ENCODE data around the gene DNASE1L3.

Gene DNASE1L3

GRCh38 chr3:58176827-58177489 is 33.8 kb downstream of the DNASE1L3 start:
- no peak for DNase-seq

GRCh38 chr3:58176185-58176530 is 34.6 kb downstream of the DNASE1L3 start:
- DNase-seq = no peak

- no peak for DNase-seq
Observed at GRCh38 chr3:58175437-58176184, 35.2 kb downstream of the DNASE1L3 start.

- DNase-seq = no peak
Observed at GRCh38 chr3:58175187-58175436, 35.7 kb downstream of the DNASE1L3 start.

GRCh38 chr3:58173669-58174398 is 36.9 kb downstream of the DNASE1L3 start:
- DNase-seq = peak in 2 of 5 donors; percentile 7 to 26

DNA sequence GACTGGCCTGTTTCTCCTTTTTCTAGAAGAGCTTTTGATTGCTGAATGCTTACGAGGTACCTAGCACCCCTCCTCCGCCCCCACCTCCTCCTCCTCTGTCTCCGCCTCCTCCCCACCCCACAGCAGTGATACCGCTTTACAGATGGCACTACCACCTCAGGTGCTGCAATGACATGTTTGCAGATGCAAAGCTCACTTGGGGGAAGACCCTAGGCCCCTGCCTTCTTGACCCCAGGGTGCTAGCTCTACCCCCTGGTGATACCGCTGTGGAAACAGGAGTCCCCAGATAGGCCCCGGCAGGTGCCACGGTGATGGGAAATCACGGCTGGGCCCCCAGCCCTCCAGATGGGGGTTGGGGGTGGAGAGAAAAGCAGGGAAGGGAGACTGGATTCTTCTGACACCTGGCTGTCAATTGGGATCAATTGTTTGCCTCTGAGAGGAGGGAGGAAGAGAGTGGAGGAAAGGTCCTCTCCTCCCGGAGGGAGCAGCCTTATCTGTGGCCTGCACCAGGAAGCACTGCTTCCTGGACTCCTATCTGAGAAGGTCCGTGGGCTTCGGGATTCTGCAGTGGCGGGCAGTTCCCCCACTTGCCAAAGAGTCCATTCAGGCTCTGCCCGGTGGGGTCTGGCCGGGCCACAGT is 37.6 kb downstream of the DNASE1L3 start:
- DNase-seq = no peak

GRCh38 chr3:58171126-58171525 is 39.6 kb downstream of the DNASE1L3 start:
- no peak for DNase-seq

DNA sequence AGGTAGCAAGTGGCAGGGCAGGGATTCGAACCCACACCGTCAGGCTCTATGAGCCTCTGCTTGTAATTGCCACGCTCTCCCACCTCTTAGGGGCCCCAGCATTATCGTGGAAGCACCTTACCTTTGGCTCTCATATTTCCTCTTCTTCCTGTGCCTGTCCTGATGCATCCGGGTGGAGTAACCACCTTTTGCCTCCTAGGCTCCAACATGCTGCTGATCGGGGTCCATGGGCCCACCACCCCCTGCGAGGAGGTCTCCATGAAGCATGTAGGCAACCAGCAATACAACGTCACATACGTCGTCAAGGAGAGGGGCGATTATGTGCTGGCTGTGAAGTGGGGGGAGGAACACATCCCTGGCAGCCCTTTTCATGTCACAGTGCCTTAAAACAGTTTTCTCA is 40.4 kb downstream of the DNASE1L3 start:
- DNase-seq = no peak

- DNase-seq = no peak
Observed at GRCh38 chr3:58169371-58169770, 41.4 kb downstream of the DNASE1L3 start.

GRCh38 chr3:58168498-58168897 is 42.3 kb downstream of the DNASE1L3 start:
- no peak for DNase-seq

- DNase-seq = peak in 3 of 5 donors; percentile 23 to 49 (median 42)
Observed at GRCh38 chr3:58167431-58168351, 43.1 kb downstream of the DNASE1L3 start.

DNA sequence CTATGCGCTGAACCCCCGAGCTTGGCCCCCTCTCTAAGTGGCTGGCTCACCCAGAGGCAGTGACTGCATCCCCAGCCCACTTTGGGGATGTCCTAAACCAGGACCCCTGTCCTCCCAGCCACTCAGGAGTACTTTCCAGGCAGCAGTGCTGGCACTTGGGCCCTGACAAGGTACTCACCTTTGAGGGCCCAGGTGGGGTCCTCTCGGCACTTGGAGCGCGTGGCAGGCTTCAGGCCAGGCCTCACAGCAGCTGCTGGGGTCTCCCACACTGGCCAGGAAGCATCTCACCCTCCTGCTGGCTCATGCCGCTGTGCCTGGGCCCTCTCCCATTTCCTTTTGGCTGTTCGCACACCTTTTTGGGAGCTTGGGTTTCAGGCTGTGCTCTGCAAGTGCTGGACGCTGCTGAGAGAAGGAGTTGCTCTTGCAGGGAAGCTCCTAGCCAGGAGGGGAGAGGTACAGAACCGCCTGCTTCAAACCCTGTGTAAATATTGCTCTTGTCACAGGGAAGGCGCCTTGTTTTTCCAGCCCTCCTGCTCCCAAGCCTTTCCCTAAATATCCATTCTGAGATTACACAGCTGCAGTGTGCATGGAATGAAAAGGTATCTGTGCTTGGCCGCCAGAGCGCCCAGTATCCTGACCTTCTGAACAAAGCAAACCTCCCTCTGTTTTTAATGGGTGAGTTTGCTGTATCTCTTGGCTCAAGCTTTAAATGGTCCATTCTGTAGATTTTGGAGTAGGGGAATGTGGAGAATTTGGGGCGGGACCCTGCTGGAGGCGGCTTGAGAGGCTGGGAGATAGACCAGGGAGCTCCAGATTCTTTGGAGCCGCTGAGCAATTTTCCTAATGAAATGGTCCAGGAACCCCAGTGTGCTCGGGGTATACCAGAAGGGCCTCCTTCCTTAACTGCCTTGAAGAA is 45.6 kb downstream of the DNASE1L3 start:
- DNase-seq = no peak

- DNase-seq = no peak
Observed at GRCh38 chr3:58164199-58164879, 46.4 kb downstream of the DNASE1L3 start.

GRCh38 chr3:58163234-58163633 is 47.5 kb downstream of the DNASE1L3 start:
- no peak for DNase-seq

GRCh38 chr3:58161435-58162398 is 49.1 kb downstream of the DNASE1L3 start:
- no peak for DNase-seq

GRCh38 chr3:58160399-58160798 is 50.4 kb downstream of the DNASE1L3 start:
- DNase-seq = no peak

GRCh38 chr3:58158442-58159153 is 52.2 kb downstream of the DNASE1L3 start:
- DNase-seq = no peak

GRCh38 chr3:58157700-58158099 is 53.1 kb downstream of the DNASE1L3 start:
- DNase-seq = no peak

DNA sequence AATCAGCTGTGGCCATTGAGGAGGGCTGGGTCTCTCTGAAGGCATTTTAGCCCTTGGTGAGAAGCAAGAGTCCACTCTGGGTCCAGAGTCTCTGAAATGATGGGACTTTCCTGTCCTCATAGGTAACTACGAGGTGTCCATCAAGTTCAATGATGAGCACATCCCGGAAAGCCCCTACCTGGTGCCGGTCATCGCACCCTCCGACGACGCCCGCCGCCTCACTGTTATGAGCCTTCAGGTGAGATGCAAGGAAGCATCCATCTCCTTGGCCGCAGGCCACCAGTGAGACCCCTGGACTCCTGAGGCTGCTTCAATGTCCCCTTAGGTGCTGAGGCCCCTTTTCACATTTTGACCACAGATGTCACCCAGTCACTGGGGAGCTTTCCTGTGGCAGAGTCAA is 54.9 kb downstream of the DNASE1L3 start:
- DNase-seq = no peak
